NCI-H82 treated with DMSO at 0.1 percent for 48 hours (cell line): ENCODE data around the gene DAB1.
"Not testable (repeated sequence)": the region's sequence is repeated elsewhere in the genome, so short reads cannot be mapped to it uniquely, and the experiment has no call there.

Source experiments
- DNase-seq: peaks from one replicate; lab custom pipeline; 2025; ENCODE audit not compliant: unreplicated experiment; lab: John Stamatoyannopoulos, UW

DAB1 gene

GRCh38 chr1:57087660-57088059, 336.2 kb downstream of the DAB1 start:
- DNase-seq = not testable (repeated sequence)

GRCh38 chr1:57086154-57086553, 337.7 kb downstream of the DAB1 start:
- no peak for DNase-seq

GRCh38 chr1:57084701-57085100, 339.2 kb downstream of the DAB1 start:
- DNase-seq = no peak

DNA sequence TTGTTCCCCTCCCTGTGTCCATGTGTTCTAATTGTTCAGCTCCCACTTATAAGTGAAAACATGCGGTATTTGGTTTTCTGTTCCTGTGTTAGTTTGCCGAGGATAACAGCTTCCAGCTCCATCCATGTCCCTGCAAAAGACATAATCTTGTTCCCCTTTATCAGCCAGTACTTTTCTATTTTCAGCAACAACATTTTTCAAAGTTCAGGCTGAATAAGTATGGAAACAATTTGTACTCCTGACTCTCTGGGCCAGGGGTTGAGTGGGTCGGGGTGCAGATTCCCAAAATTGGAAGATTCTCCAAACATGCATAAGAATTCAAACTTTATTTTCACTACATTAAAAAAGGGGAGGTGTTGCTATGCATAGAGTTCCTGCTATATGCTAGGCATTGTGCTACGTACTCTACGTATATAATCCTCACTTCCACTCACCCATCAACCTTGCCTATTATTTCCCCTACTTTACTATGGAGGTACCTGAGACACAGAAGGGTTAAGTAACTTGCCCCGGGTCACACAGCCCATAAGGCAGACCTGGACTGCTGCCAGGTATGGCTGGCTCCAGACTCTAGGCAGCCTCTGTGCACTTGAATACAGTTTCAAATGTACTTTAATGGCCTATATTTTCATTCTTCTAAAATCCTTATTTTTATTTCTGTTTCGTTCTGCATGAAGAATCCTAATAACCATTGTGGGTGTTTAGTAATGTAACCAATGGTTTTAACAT, 341.0 kb downstream of the DAB1 start:
- DNase-seq = no peak

- DNase-seq = no peak
These were observed 344.3 kb downstream of the DAB1 start for GRCh38 chr1:57079454-57080157.

- no peak for DNase-seq
These were observed 351.3 kb downstream of the DAB1 start for GRCh38 chr1:57072401-57073110.

GRCh38 chr1:57067863-57068262, 356.0 kb downstream of the DAB1 start:
- peak; percentile 6 for DNase-seq

DNA sequence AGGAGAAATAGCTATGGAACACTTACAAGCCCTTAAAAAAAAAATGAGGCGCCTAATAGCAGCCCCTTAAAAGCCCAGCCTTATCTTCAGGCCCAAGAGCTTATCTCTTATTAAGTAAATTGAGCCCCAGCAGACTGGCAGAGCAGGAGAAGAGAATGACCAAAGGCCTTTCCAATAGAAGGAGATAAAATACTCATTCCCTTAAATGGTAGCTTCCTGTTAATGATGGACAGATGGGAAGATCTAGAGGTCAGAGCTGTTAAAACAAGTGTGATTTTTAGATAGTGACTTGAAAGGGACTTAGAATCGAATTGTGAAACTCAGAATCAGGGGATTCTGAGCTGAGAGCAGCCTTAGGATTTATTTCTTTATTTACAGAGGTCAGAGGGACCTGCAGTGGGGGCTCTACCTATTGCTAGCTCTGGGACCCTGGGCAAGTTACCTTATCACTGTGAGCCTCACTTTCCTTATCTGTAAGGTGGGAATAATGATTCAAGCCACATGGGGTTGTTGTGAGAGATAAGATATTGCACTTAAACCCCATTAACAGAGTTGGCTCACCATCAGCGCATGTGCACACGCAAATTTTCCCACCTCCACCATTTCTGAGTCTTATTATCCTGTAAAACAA, 356.8 kb downstream of the DAB1 start:
- DNase-seq = peak; percentile 23

DNA sequence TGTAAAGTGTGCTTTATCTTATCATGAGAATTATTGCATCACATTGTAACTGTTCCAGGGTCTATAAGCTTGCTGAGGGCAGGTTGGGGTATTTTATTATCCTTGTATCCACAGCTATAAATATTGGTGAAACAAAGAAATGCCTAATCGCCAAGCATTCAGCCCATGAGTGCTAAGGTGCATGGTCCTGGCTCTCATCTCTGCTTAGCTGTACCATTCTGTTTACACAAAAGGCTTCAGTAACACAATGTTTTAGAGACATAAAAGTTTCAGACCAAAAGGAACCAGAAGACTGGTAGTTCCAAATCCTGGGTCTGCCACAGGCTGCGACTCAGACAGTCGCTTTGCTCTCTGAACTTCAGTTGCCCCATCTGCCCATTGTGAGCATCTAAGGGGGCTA, 358.4 kb downstream of the DAB1 start:
- no peak for DNase-seq

DNA sequence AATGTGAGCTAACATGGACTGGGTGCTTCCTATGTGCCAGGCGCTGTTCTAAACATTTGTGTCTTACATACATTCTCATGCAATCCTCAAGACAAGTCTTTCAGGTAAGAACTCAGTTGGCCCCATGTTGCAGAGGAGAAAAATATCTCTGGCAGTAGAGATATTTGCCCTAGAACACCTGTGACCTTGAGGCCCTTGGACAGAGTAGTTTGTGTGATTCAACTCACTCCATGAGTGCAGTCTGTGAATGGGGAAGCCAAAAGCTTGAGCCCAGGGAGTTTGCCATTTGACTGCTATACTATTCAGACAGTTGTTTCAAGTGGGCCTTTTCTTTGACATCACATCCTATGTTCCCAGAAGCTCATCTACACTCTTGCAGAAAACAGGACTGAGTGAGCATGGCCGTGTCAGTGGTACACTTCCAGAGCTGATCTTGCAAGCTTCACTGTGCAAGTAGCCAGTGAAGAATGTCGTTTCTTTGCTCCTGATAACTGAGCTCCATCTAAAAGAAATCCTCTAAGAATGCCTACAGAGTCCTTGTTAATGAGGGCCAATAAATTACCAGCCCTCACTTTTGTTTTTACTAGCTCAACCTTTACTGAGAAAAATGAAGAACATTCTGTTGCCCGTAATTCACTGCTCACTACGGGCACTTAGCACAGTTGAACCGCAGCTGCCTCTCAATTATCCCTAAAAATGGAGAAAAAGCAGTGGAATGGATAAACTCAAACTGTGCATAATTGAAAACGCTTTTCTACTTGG, 359.3 kb downstream of the DAB1 start:
- no peak for DNase-seq

DNA sequence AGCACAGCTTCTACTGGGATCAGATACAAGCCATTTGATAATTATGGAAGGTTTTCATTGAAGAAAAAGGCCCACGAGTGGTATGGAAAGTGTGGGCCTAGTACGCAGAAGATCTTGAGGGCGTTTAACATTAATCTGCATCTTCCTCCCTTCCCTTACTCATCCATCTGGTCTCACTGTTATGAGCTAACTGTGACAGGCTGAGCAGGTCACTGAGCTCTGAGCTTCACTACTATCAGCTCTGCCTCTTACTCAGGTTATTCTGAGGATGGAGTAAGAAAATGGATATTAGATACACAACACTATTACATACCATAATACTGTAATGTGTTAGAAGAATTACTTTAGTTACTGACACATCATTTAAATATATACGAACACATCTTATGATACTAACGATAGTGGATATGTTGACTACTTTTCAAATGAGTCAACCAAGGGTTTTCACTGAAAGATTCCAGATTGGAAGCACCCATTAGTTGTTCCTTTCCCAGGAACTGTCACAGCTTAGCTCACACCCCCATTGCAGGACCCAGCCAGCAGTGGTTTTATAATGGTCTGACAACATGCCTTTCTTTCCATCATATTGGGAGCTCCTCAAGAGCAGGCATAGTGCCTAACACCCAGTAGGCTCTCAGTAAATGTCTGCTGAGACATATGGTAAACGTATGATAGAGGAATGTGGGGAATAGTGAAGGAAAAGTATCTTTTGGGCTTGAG, 360.3 kb downstream of the DAB1 start:
- DNase-seq = no peak

DNA sequence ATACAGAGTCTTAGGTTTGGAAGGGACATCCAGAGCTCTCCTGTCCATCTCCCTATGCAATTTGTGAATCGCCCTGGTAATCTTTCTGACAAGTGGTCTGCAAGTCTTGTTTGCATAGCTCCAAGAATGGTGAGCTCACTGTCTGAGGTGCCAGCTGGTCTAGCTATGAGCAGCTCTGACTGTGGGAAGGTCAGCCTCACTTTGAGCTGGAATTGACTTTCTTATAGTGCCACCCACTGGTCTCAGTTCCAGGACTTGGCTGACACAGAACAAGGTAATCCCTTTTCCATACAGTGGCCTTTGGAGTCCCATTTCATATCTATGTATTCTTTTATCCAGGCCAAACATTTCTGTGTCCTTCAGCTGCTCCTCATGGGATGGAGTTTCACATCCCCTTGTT, 362.5 kb downstream of the DAB1 start:
- DNase-seq = no peak

DNA sequence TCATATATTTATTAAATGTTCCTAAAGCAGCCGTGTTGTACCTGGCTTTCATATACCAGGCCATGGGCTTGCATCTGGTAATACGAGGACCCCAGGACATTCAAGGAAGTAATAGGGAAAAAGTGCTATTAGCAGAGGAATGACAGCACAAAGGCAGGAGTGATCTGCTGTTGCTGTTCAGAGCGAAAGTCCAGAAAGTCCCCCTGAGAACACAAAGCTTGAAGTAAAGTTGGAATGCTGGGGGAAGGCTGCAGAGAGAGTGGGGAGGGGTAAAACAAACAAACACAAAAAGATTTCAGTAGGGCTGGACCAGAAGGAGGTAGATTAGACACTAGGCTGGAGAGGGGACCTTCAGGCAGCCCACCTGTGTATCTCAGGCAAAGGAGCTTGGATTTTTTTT, 363.4 kb downstream of the DAB1 start:
- DNase-seq = no peak

DNA sequence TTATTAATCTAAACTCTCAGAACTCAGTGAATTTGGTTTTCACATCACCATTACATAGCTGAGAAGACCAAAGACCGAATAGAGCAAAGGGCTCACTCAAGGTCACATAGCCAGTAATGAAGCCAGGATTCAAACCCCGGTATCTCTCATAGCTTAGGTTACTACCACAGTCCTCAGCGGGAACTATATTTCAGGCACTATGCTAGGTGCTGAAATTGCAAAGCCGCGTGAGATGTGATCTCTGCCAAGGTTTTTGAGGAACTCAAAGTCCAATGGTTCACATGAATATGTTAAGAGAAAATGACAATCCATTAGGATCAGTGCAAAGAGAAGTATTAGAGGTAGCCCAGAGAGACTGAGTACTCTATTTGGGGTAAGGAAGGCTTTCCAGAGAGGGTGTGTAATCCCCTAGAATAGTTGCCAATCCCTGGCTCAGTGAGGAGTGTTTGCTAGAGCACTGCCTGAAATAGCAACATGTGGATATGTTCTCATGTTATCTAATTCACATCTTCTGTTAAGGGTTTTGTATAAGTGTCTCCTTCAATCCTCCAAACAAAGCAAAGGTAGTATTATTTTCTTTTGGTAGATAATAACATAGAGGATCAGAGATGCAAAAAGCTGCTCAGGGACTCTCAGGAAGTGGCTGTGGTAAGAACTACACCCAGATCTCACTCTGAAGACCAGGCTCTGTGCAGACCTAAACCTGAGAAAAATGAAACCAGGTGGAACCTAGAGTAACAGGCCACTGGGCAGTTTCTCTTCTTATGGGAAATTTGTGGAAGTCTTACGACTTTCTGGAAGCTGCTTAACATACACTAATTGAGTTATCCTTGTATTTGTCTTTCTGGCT, 365.0 kb downstream of the DAB1 start:
- DNase-seq = no peak

- DNase-seq = no peak
These were observed 375.0 kb downstream of the DAB1 start for GRCh38 chr1:57048856-57049255.

GRCh38 chr1:57046462-57046861, 377.4 kb downstream of the DAB1 start:
- no peak for DNase-seq

DNA sequence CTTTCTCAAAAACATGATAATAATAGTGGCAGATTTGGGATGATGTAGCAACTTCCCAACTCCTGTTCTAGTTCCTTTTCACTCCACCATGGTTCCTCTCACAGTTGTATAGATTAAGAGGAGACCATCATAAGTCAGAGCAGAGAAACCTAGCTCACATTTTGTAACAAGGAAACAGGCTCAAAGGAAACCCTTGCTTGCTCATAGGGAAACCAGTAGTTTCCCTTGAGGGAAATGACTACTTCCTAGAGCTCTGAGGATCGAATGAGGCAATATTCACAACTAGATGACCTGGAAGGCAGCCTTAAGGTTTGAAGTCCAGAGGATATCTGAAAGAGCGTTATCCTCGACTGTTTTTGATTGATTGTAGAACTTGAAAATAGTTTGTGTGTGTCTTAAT, 382.0 kb downstream of the DAB1 start:
- DNase-seq = no peak

DNA sequence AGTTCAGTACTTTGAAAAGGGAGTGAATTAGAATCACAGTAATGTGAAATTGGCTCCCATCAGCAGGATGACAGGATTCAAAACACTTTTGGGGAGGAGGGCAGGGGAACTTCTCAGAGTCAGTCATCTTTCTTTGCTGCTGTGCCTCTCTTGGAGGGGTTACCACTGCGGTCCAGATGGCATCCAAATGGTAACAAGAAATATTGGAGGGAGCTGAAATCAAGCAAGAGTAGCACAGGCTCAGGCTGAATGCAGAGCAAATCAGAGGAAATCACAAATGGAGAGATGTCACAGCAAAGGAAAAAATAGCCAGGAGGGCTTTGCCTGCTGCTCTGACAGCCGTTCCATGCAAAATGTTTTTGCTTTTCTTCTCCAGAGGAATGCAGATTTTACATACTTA, 383.0 kb downstream of the DAB1 start:
- DNase-seq = no peak
